H9 (cell line): ENCODE results near the gene KCNE4. TPM values are rescaled to one million over a fixed set of nuclear protein-coding genes. Genes with fewer than 3 reads are reported as not detected.

ENCODE experiments used
- DNase-seq: peaks from one replicate; pipeline ENCODE4 v3.0.0-alpha.2; 2017
- H2AFZ ChIP-seq: one replicate; pipeline ENCODE4 v1.6.1; 2013; ENCODE audit warnings: mild to moderate bottlenecking, low read length, control low read depth, moderate library complexity
- H2AK5ac ChIP-seq: 2 replicates; pipeline ENCODE4 v1.6.1; 2013; ENCODE audit warnings: low read length, control low read depth, mixed read lengths; ENCODE audit not compliant: insufficient read length
- H2BK120ac ChIP-seq: one replicate; pipeline ENCODE4 v1.6.1; 2013; ENCODE audit warnings: low read depth, mild to moderate bottlenecking, low read length, control low read depth, inconsistent platforms; ENCODE audit not compliant: poor library complexity, severe bottlenecking
- H2BK12ac ChIP-seq: 2 replicates; pipeline ENCODE4 v1.6.1; 2013; ENCODE audit warnings: low read length, control low read depth, mixed read lengths, low read depth; ENCODE audit not compliant: insufficient read length
- H2BK15ac ChIP-seq: 2 replicates; pipeline ENCODE4 v1.6.1; 2013; ENCODE audit warnings: low read depth, low read length, control low read depth
- H2BK20ac ChIP-seq: one replicate; pipeline ENCODE4 v1.6.1; 2013; ENCODE audit warnings: low read depth, mild to moderate bottlenecking, low read length, control low read depth, inconsistent platforms; ENCODE audit not compliant: poor library complexity, severe bottlenecking
- H2BK5ac ChIP-seq: 2 replicates; pipeline ENCODE4 v1.6.1; 2013; ENCODE audit warnings: low read length, control low read depth, mixed read lengths; ENCODE audit not compliant: insufficient read length
- H3K14ac ChIP-seq: 2 replicates; pipeline ENCODE4 v1.6.1; 2013; ENCODE audit warnings: low read length, control low read depth; ENCODE audit not compliant: insufficient read depth
- H3K18ac ChIP-seq: 2 replicates; pipeline ENCODE4 v1.6.1; 2013; ENCODE audit warnings: low read depth, mild to moderate bottlenecking, mixed read lengths, low read length, control low read depth; ENCODE audit not compliant: insufficient read length
- H3K23ac ChIP-seq: 2 replicates; pipeline ENCODE4 v1.6.1; 2013; ENCODE audit warnings: low read length, control low read depth, mixed read lengths, low read depth; ENCODE audit not compliant: insufficient read length
- H3K23me2 ChIP-seq: 2 replicates; pipeline ENCODE4 v1.6.1; 2013; ENCODE audit warnings: low read depth, mild to moderate bottlenecking, mixed read lengths, low read length, control low read depth; ENCODE audit not compliant: insufficient read length, poor library complexity, severe bottlenecking
- H3K27ac ChIP-seq: 2 replicates; pipeline ENCODE4 v1.5.1; 2013; ENCODE audit warnings: low read length, control low read depth, mixed read lengths, low read depth; ENCODE audit not compliant: insufficient read length
- H3K27me3 ChIP-seq: 2 replicates; pipeline ENCODE4 v1.6.1; 2013; ENCODE audit warnings: low read length, control low read depth, inconsistent platforms; ENCODE audit not compliant: insufficient read depth
- H3K4ac ChIP-seq: 2 replicates; pipeline ENCODE4 v1.6.1; 2013; ENCODE audit warnings: low read depth, mild to moderate bottlenecking, control low read depth, inconsistent platforms, low read length, moderate library complexity
- H3K4me1 ChIP-seq: 2 replicates; pipeline ENCODE4 v1.6.1; 2013; ENCODE audit warnings: low read length, control low read depth, inconsistent platforms; ENCODE audit not compliant: insufficient read depth
- H3K4me2 ChIP-seq: 2 replicates; pipeline ENCODE4 v1.6.1; 2013; ENCODE audit warnings: low read length, control low read depth, mixed read lengths; ENCODE audit not compliant: insufficient read length, insufficient read depth
- H3K56ac ChIP-seq: 2 replicates; pipeline ENCODE4 v1.6.1; 2013; ENCODE audit warnings: low read depth, mild to moderate bottlenecking, mixed read lengths, low read length, control low read depth; ENCODE audit not compliant: insufficient read length
- H3K79me1 ChIP-seq: 2 replicates; pipeline ENCODE4 v1.6.1; 2013; ENCODE audit warnings: low read depth, mild to moderate bottlenecking, moderate library complexity, low read length, control low read depth, inconsistent platforms; ENCODE audit not compliant: insufficient read depth, poor library complexity, severe bottlenecking
- H3K79me2 ChIP-seq: 2 replicates; pipeline ENCODE4 v1.6.1; 2013; ENCODE audit warnings: low read length, control low read depth, inconsistent platforms; ENCODE audit not compliant: insufficient read depth
- H3K9ac ChIP-seq: 2 replicates; pipeline ENCODE4 v1.6.1; 2013; ENCODE audit warnings: low read length, control low read depth, mixed read lengths; ENCODE audit not compliant: insufficient read length; ENCODE audit errors: extremely low read depth
- H3K9me3 ChIP-seq: one replicate; pipeline ENCODE4 v1.6.1; 2013; ENCODE audit warnings: low read depth, low read length, inconsistent platforms; ENCODE audit not compliant: control insufficient read depth
- H3T11ph ChIP-seq: one replicate; pipeline ENCODE4 v1.6.1; 2013; ENCODE audit warnings: mild to moderate bottlenecking, low read length, control low read depth, inconsistent platforms
- H4K20me1 ChIP-seq: one replicate; pipeline ENCODE4 v1.6.1; 2013; ENCODE audit not compliant: control insufficient read depth, insufficient read length, insufficient read depth
- H4K5ac ChIP-seq: 2 replicates; pipeline ENCODE4 v1.6.1; 2013; ENCODE audit warnings: low read depth, mild to moderate bottlenecking, mixed read lengths, low read length, control low read depth; ENCODE audit not compliant: insufficient read length
- H4K8ac ChIP-seq: replicated peaks from 2 replicates; pipeline ENCODE4 v1.6.1; 2013; ENCODE audit warnings: low read length, control low read depth, mixed read lengths, low read depth; ENCODE audit not compliant: insufficient read length
- H4K91ac ChIP-seq: 2 replicates; pipeline ENCODE4 v1.6.1; 2013; ENCODE audit warnings: low read depth, mild to moderate bottlenecking, moderate library complexity, mixed read lengths, low read length, control low read depth; ENCODE audit not compliant: insufficient read length
- H3K27ac Mint-ChIP-seq, 3 experiments: 2 replicates in 2 of 3; 3 replicates in 1 of 3; pipeline ENCODE4 v1.8.0; 2020 to 2021; ENCODE audit warnings: mixed read lengths in 3 of 3, mild to moderate bottlenecking in 1 of 3, moderate library complexity in 1 of 3
- H3K27me3 Mint-ChIP-seq: 2 replicates; pipeline ENCODE4 v1.8.0; 2021; ENCODE audit warnings: low read depth, mild to moderate bottlenecking, moderate library complexity, mixed read lengths
- H3K36me3 Mint-ChIP-seq, 3 experiments: 2 replicates in 2 of 3; 3 replicates in 1 of 3; pipeline ENCODE4 v1.8.0; 2020 to 2021; ENCODE audit warnings: low read depth in 3 of 3, mixed read lengths in 3 of 3; ENCODE audit not compliant: insufficient read depth in 1 of 3
- H3K4me1 Mint-ChIP-seq, 2 experiments: 2 replicates each; pipeline ENCODE4 v1.8.0; 2020; ENCODE audit warnings: mixed read lengths in 2 of 2
- H3K4me3 Mint-ChIP-seq, 2 experiments: 2 replicates in 1 of 2; 3 replicates in 1 of 2; pipeline ENCODE4 v1.8.0; 2020 to 2021; ENCODE audit warnings: mild to moderate bottlenecking in 2 of 2, mixed read lengths in 2 of 2, moderate library complexity in 1 of 2
- H3K9me3 Mint-ChIP-seq, 2 experiments: 2 replicates in 1 of 2; 3 replicates in 1 of 2; pipeline ENCODE4 v1.8.0; 2020; ENCODE audit warnings: mild to moderate bottlenecking in 2 of 2, mixed read lengths in 2 of 2, moderate library complexity in 1 of 2
- total RNA-seq: library from RNA; stranded (reverse); gene quantifications from 2 replicates; pipeline ENCODE4 v1.2.1, GENCODE V29; 2021
- TF ChIP-seq, protein P1 (sequence below): fragments of 200-600 bp; sonication (generic); conservative IDR thresholded peaks from 3 replicates; pipeline ENCODE4 v1.8.0; 2021; ENCODE audit warnings: antibody characterized with exemption, mild to moderate bottlenecking

The KCNE4 gene
- total RNA-seq, 1 experiment from 2014 or later = 0.24 TPM

DNA sequence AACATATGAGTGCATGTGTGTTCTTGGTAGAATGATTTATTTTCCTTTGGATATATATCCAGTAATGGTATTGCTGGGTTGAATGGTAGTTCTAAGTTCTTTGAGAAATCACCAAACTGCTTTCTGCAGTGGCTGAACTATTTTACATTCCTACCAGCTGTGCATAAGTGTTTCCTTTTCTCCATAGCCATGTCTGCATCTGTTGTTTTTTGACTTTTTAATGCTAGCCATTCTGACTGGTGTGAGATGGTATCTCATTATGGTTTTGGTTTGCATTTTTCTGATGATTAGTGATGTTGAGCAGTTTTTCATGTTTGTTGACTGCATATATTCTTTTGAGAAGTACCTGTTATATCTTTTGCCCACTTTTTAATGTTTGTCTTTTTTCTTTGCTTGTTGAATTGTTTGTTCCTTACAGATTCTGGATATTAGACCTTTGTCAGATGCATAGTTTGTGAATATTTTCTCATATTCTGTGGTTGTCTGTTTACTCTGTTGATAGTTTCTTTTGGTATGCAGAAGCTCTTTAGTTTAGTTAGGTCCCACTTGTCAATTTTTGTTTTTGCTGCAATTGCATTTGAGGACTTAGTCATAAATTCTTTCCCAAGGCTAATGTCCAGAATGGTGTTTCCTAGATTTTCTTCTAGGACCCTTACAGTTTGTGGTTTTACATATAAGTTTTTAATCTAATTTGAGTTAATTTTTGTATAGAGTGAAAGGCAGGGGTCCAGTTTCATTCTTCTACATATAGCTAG lies 17.6 kb upstream of the KCNE4 start:
- H3K27ac Mint-ChIP-seq = no peak overlapping the region
- Histone ChIP-seq H3K23ac (no peak overlapping the region), H3K4me2 (no peak overlapping the region), H2BK15ac (no peak overlapping the region), H3K79me2 (no peaks in the 10 kb centered on the region), H3K27me3 (no peaks in the 10 kb centered on the region), H2BK20ac (no peak overlapping the region), H3K23me2 (no peaks in the 10 kb centered on the region), H4K5ac (no peak overlapping the region), H3K27ac (no peak overlapping the region), H2BK5ac (no peak overlapping the region), H2BK12ac (no peak overlapping the region), H4K20me1 (no peaks in the 10 kb centered on the region), H3K4me1 (peaks cover 13% of the 10 kb centered on the region), H3K18ac (no peak overlapping the region), H2AFZ (no peak overlapping the region), H3K79me1 (no peaks in the 10 kb centered on the region), H2BK120ac (no peak overlapping the region), H3T11ph (no peak overlapping the region), H3K56ac (no peak overlapping the region), H3K4ac (no peak overlapping the region), H4K8ac (no peak overlapping the region), H3K14ac (no peak overlapping the region), H2AK5ac (no peak overlapping the region), H3K9ac (no peak overlapping the region), H4K91ac (no peak overlapping the region), H3K9me3 (peaks cover 15% of the 10 kb centered on the region)
- H3K36me3 Mint-ChIP-seq = peaks cover 23 to 60% (median 40%) of the 10 kb centered on the region in 3 experiments
- no peaks in the 10 kb centered on the region for H3K27me3 Mint-ChIP-seq
- TF ChIP-seq, protein P1, sequence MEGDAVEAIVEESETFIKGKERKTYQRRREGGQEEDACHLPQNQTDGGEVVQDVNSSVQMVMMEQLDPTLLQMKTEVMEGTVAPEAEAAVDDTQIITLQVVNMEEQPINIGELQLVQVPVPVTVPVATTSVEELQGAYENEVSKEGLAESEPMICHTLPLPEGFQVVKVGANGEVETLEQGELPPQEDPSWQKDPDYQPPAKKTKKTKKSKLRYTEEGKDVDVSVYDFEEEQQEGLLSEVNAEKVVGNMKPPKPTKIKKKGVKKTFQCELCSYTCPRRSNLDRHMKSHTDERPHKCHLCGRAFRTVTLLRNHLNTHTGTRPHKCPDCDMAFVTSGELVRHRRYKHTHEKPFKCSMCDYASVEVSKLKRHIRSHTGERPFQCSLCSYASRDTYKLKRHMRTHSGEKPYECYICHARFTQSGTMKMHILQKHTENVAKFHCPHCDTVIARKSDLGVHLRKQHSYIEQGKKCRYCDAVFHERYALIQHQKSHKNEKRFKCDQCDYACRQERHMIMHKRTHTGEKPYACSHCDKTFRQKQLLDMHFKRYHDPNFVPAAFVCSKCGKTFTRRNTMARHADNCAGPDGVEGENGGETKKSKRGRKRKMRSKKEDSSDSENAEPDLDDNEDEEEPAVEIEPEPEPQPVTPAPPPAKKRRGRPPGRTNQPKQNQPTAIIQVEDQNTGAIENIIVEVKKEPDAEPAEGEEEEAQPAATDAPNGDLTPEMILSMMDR = no peak
- peaks cover 44 to 52% of the 10 kb centered on the region in 2 experiments for H3K9me3 Mint-ChIP-seq
- DNase-seq = no peak
- no peak overlapping the region for H3K4me3 Mint-ChIP-seq
- peaks cover 40 to 44% of the 10 kb centered on the region in 2 experiments for H3K4me1 Mint-ChIP-seq
